ENCODE data around the gene SF3B2.
"Not testable (repeated sequence)": the region's sequence is repeated elsewhere in the genome, so short reads cannot be mapped to it uniquely, and the experiment has no call there.

SF3B2 gene

GRCh38 chr11:66051766-66052663 is at the start of gene SF3B2:
SF3B2 (plus strand) TSS chr11:66052364; CDS start chr11:66052385, 21 bp downstream.
- DNase-seq: peak; percentile 98

GRCh38 chr11:66002648-66003225 is 49.4 kb upstream of the SF3B2 start:
- DNase-seq: no peak

- DNase-seq: no peak
Observed at GRCh38 chr11:66003291-66003690, 48.9 kb upstream of the SF3B2 start.

GRCh38 chr11:66004186-66004585 is 48.0 kb upstream of the SF3B2 start:
- DNase-seq: no peak

- no peak for DNase-seq
Observed at GRCh38 chr11:66006134-66006890, 45.9 kb upstream of the SF3B2 start.

- DNase-seq: no peak
Observed at GRCh38 chr11:66006891-66007176, 45.3 kb upstream of the SF3B2 start.

GRCh38 chr11:66007201-66007634 is 44.9 kb upstream of the SF3B2 start:
- no peak for DNase-seq

- no peak for DNase-seq
Observed at GRCh38 chr11:66008095-66008467, 44.1 kb upstream of the SF3B2 start.

GRCh38 chr11:66008468-66009101 is 43.6 kb upstream of the SF3B2 start:
- DNase-seq: no peak

- not testable (repeated sequence) for DNase-seq
Observed at GRCh38 chr11:66010036-66010435, 42.1 kb upstream of the SF3B2 start.

- DNase-seq: no peak
Observed at GRCh38 chr11:66011239-66011784, 40.9 kb upstream of the SF3B2 start.

- no peak for DNase-seq
Observed at GRCh38 chr11:66011785-66012303, 40.3 kb upstream of the SF3B2 start, which contains the start of gene CST6. CST6 (plus strand) TSS chr11:66012008; CDS start chr11:66012045, 37 bp downstream.

- DNase-seq: no peak
Observed at GRCh38 chr11:66012371-66012945, 39.7 kb upstream of the SF3B2 start.

GRCh38 chr11:66012946-66013761 is 39.0 kb upstream of the SF3B2 start:
- DNase-seq: peak; percentile 65

GRCh38 chr11:66013762-66014100 is 38.4 kb upstream of the SF3B2 start:
- DNase-seq: no peak

GRCh38 chr11:66014804-66015453 is 37.2 kb upstream of the SF3B2 start:
- no peak for DNase-seq

GRCh38 chr11:66015454-66015881 is 36.7 kb upstream of the SF3B2 start:
- DNase-seq: no peak

GRCh38 chr11:66015936-66016792 is 36.0 kb upstream of the SF3B2 start:
- DNase-seq: no peak

GRCh38 chr11:66016793-66017177 is 35.4 kb upstream of the SF3B2 start:
- DNase-seq: no peak

- no peak for DNase-seq
Observed at GRCh38 chr11:66017321-66017720, 34.8 kb upstream of the SF3B2 start.

Data from suppressor macrophage treated with lipopolysaccharide for 4 hours (primary cell).